ENCODE data around the gene LAMP5. TPM values are rescaled to one million over a fixed set of nuclear protein-coding genes. Genes with fewer than 3 reads are reported as not detected.

Gene LAMP5
- polyA plus RNA-seq, 1 donor from 2014 or later = 0.43 TPM

GRCh38 chr20:9495701-9496100, 18.7 kb upstream of the LAMP5 start:
- no peaks in the 10 kb centered on the region for H3K9me3 ChIP-seq (ENCODE audit: low read length)
- no peak overlapping the region for H3K9ac ChIP-seq (ENCODE audit: low read length)
- H3K36me3 ChIP-seq (ENCODE audit: insufficient read depth, low read length) = no peaks in the 10 kb centered on the region
- H3K4me3 ChIP-seq (ENCODE audit: low read length) = no peak overlapping the region
- no peaks in the 10 kb centered on the region for H3F3A ChIP-seq (ENCODE audit: insufficient read depth, low read length, poor library complexity, severe bottlenecking)
- H3K27ac ChIP-seq (ENCODE audit: low read length) = no peak overlapping the region
- H4K20me1 ChIP-seq (ENCODE audit: insufficient read depth) = no peaks in the 10 kb centered on the region
- no peak overlapping the region for H3K4me2 ChIP-seq (ENCODE audit: low read length)
- no peaks in the 10 kb centered on the region for H3K27me3 ChIP-seq (ENCODE audit: insufficient read depth, low read depth, low read length)
- no peak overlapping the region for H2AFZ ChIP-seq (ENCODE audit: low read depth, low read length)
- no peaks in the 10 kb centered on the region for H3K79me2 ChIP-seq (replicated peaks; ENCODE audit: insufficient read depth, low read length)
- no peaks in the 10 kb centered on the region for H3K9me2 ChIP-seq (ENCODE audit: insufficient read depth, low read length)
- TF ChIP-seq, protein P1, sequence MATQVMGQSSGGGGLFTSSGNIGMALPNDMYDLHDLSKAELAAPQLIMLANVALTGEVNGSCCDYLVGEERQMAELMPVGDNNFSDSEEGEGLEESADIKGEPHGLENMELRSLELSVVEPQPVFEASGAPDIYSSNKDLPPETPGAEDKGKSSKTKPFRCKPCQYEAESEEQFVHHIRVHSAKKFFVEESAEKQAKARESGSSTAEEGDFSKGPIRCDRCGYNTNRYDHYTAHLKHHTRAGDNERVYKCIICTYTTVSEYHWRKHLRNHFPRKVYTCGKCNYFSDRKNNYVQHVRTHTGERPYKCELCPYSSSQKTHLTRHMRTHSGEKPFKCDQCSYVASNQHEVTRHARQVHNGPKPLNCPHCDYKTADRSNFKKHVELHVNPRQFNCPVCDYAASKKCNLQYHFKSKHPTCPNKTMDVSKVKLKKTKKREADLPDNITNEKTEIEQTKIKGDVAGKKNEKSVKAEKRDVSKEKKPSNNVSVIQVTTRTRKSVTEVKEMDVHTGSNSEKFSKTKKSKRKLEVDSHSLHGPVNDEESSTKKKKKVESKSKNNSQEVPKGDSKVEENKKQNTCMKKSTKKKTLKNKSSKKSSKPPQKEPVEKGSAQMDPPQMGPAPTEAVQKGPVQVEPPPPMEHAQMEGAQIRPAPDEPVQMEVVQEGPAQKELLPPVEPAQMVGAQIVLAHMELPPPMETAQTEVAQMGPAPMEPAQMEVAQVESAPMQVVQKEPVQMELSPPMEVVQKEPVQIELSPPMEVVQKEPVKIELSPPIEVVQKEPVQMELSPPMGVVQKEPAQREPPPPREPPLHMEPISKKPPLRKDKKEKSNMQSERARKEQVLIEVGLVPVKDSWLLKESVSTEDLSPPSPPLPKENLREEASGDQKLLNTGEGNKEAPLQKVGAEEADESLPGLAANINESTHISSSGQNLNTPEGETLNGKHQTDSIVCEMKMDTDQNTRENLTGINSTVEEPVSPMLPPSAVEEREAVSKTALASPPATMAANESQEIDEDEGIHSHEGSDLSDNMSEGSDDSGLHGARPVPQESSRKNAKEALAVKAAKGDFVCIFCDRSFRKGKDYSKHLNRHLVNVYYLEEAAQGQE (IDR thresholded peaks at IDR 0.05; ENCODE audit: borderline replicate concordance) = no peak
- no peak for TF ChIP-seq EP300 (conservative IDR thresholded peaks at IDR 0.05; ENCODE audit: poor library complexity, severe bottlenecking)
- TF ChIP-seq RAD21 (conservative IDR thresholded peaks at IDR 0.05) = no peak
- no peak for TF ChIP-seq CTCF (IDR thresholded peaks at IDR 0.05; ENCODE audit: poor library complexity, severe bottlenecking)
- TF ChIP-seq MXI1 (conservative IDR thresholded peaks at IDR 0.05; ENCODE audit: poor library complexity, severe bottlenecking) = no peak
- no peak for TF ChIP-seq TAF1 (IDR thresholded peaks at IDR 0.05; ENCODE audit: low read depth)
- no peak for TF ChIP-seq SMC3 (conservative IDR thresholded peaks at IDR 0.05; ENCODE audit: poor library complexity)
- TF ChIP-seq POLR2AphosphoS5 (IDR thresholded peaks at IDR 0.05) = no peak
- TF ChIP-seq EZH2 (IDR thresholded peaks at IDR 0.05; ENCODE audit: borderline replicate concordance, insufficient read depth, low read length, poor library complexity, severe bottlenecking) = no peak

DNA sequence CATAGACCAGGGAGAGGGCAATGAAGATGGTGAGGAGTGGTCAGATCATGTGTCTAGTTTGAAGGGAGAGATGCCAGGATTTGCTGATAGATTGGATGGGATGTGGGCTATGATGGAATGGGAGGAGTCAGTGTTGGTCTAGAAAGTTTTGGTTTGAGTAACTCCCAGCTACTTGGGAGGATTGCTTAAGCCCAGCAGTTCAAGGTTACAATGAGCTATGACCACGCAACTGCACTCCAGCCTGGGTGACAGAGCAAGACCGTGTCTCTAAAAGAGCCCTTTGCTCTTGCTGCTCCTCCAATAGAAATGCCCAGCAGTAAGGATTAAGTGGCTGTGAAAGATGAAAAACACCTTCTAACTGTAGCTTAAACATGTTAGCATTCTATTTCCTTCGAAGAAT, 18.2 kb upstream of the LAMP5 start:
- no peak for TF ChIP-seq RAD21 (conservative IDR thresholded peaks at IDR 0.05)
- no peak for TF ChIP-seq EZH2 (IDR thresholded peaks at IDR 0.05; ENCODE audit: borderline replicate concordance, insufficient read depth, low read length, poor library complexity, severe bottlenecking)
- no peak for TF ChIP-seq CTCF (IDR thresholded peaks at IDR 0.05; ENCODE audit: poor library complexity, severe bottlenecking)
- TF ChIP-seq POLR2AphosphoS5 (IDR thresholded peaks at IDR 0.05) = no peak
- TF ChIP-seq, protein P1 (IDR thresholded peaks at IDR 0.05; ENCODE audit: borderline replicate concordance) = no peak
- no peak for TF ChIP-seq SMC3 (conservative IDR thresholded peaks at IDR 0.05; ENCODE audit: poor library complexity)
- TF ChIP-seq EP300 (conservative IDR thresholded peaks at IDR 0.05; ENCODE audit: poor library complexity, severe bottlenecking) = no peak
- TF ChIP-seq MXI1 (conservative IDR thresholded peaks at IDR 0.05; ENCODE audit: poor library complexity, severe bottlenecking) = no peak
- no peak for TF ChIP-seq TAF1 (IDR thresholded peaks at IDR 0.05; ENCODE audit: low read depth)
- H3K9me3 ChIP-seq (ENCODE audit: low read length) = no peaks in the 10 kb centered on the region
- no peaks in the 10 kb centered on the region for H3F3A ChIP-seq (ENCODE audit: insufficient read depth, low read length, poor library complexity, severe bottlenecking)
- no peaks in the 10 kb centered on the region for H4K20me1 ChIP-seq (ENCODE audit: insufficient read depth)
- no peak overlapping the region for H3K9ac ChIP-seq (ENCODE audit: low read length)
- no peak overlapping the region for H3K4me3 ChIP-seq (ENCODE audit: low read length)
- no peak overlapping the region for H3K4me2 ChIP-seq (ENCODE audit: low read length)
- no peaks in the 10 kb centered on the region for H3K36me3 ChIP-seq (ENCODE audit: insufficient read depth, low read length)
- no peaks in the 10 kb centered on the region for H3K79me2 ChIP-seq (replicated peaks; ENCODE audit: insufficient read depth, low read length)
- no peak overlapping the region for H3K27ac ChIP-seq (ENCODE audit: low read length)
- no peaks in the 10 kb centered on the region for H3K27me3 ChIP-seq (ENCODE audit: insufficient read depth, low read depth, low read length)
- H3K9me2 ChIP-seq (ENCODE audit: insufficient read depth, low read length) = no peaks in the 10 kb centered on the region
- H2AFZ ChIP-seq (ENCODE audit: low read depth, low read length) = no peak overlapping the region
